Right atrium auricular region (tissue), 2 donors: ENCODE data around the gene AGO3. TPM values are rescaled to one million over a fixed set of nuclear protein-coding genes. Genes with fewer than 3 reads are reported as not detected.

Source experiments
- DNase-seq: peaks from one replicate; pipeline ENCODE4 v3.0.0-alpha.2; 2019; ENCODE audit warnings: low spot score
- H3K27ac ChIP-seq, 2 donors: fragments of 200-600 bp; sonication (generic); 1 replicate in 1 of 2; 2 replicates in 1 of 2; pipeline ENCODE4 v1.5.1; 2016 to 2019
- H3K27me3 ChIP-seq, 2 donors: fragments of 200-600 bp; sonication (generic); one replicate each; pipeline versions ENCODE4 v1.5.1 to v1.6.0; 2017 to 2019
- H3K36me3 ChIP-seq: fragments of 200-600 bp; sonication (generic); one replicate; pipeline ENCODE4 v1.5.1; 2016
- H3K4me1 ChIP-seq, 2 donors: fragments of 200-600 bp; sonication (generic); one replicate each; pipeline versions ENCODE4 v1.5.1 to v1.6.0; 2017 to 2019
- H3K4me3 ChIP-seq, 2 donors: fragments of 200-600 bp; sonication (generic); 1 replicate in 1 of 2; 2 replicates in 1 of 2; pipeline ENCODE4 v1.5.1; 2017 to 2019; ENCODE audit warnings: mild to moderate bottlenecking in 1 of 2, moderate library complexity in 1 of 2
- H3K9me3 ChIP-seq, 2 donors: fragments of 200-600 bp; sonication (generic); one replicate each; pipeline ENCODE4 v1.5.1; 2019
- total RNA-seq, 2 donors: library from RNA; depleted of rRNA; stranded (reverse); fragments of >200 nt; gene quantifications; one replicate each; pipeline ENCODE4 v1.1.0, GENCODE V29; 2016
- TF ChIP-seq, protein P1 (sequence below), 2 donors: fragments of 200-600 bp; sonication (generic); IDR thresholded peaks; one replicate each; pipeline ENCODE4 v1.5.1; 2019; ENCODE audit warnings: antibody characterized with exemption in 2 of 2

The AGO3 gene
- total RNA-seq, 2 donors from 2014 or later, result 10.1 to 10.6 TPM

DNA sequence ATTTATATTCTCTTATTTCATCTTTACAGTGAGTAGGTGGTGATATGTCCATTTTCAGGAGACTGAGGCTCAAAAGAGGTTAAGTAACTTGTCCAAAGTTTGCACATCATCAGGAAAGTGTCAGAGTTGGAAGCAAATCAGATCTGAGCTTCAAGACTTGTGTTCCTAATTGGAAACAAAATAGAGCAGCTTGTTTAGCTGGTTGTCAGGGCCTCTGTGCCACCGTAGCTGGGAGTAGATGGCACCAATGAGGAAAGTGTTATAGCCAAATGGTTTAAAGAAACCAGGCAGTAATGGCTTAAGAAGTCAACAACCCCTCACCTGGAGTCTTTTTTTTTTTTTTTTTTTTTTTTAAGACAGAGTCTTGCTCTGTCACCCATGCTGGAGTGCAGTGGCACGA lies 28.2 kb upstream of the AGO3 start:
- H3K36me3 ChIP-seq, result peaks cover 62% of the 10 kb centered on the region
- H3K9me3 ChIP-seq, result no peaks in the 10 kb centered on the region
- peak overlapping the region; percentile 27 to 48 for H3K27ac ChIP-seq
- H3K27me3 ChIP-seq, result no peaks in the 10 kb centered on the region
- no peak overlapping the region for H3K4me3 ChIP-seq
- H3K4me1 ChIP-seq, result no peaks in the 10 kb centered on the region
- no peak for DNase-seq
- TF ChIP-seq, protein P1, sequence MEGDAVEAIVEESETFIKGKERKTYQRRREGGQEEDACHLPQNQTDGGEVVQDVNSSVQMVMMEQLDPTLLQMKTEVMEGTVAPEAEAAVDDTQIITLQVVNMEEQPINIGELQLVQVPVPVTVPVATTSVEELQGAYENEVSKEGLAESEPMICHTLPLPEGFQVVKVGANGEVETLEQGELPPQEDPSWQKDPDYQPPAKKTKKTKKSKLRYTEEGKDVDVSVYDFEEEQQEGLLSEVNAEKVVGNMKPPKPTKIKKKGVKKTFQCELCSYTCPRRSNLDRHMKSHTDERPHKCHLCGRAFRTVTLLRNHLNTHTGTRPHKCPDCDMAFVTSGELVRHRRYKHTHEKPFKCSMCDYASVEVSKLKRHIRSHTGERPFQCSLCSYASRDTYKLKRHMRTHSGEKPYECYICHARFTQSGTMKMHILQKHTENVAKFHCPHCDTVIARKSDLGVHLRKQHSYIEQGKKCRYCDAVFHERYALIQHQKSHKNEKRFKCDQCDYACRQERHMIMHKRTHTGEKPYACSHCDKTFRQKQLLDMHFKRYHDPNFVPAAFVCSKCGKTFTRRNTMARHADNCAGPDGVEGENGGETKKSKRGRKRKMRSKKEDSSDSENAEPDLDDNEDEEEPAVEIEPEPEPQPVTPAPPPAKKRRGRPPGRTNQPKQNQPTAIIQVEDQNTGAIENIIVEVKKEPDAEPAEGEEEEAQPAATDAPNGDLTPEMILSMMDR (IDR thresholded peaks at IDR 0.05), result no peak

DNA sequence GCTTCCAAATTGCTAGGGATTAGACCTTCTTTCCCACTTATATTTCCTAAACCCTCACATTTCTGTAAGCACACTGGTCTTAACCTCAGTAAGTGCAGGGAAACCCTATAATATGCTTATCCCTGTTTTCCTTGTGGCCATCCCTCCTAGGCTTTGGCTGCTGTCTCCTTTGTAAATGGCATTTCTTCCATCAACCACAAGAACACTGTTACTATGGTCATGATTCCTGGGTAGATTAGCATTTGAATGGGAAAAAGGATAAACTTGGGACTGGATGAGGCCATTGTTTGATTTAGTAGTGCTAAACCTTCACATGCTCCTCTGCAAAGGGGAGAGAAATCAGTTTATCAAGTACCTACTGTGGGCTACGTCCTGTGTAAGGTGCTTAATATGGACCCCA lies 16.2 kb upstream of the AGO3 start:
- H3K36me3 ChIP-seq, result peaks cover 80% of the 10 kb centered on the region
- TF ChIP-seq, protein P1 (IDR thresholded peaks at IDR 0.05), result no peak
- no peak overlapping the region for H3K27ac ChIP-seq
- H3K4me1 ChIP-seq, result no peaks in the 10 kb centered on the region
- no peaks in the 10 kb centered on the region for H3K9me3 ChIP-seq
- H3K27me3 ChIP-seq, result no peaks in the 10 kb centered on the region
- H3K4me3 ChIP-seq, result no peak overlapping the region
- DNase-seq, result no peak

DNA sequence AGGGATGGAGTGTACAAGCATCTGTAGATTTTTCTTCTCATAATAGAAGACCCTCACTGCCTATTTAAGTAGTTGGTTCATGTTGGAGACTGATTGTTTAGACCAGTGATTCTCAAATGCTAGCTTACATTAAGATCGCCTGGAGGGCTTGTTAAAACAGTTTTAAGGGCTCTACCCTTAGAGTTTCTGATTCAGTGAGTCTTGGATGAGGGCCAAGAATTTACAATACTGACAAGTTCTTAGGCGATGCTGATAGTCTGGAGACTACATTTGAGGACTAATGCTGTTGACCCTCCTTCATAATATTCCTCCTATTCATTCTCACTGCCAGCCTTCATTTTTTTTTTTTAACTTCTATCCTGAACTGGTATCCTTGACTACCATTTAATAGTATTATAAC lies 15.2 kb upstream of the AGO3 start:
- Histone ChIP-seq H3K9me3 (no peaks in the 10 kb centered on the region), H3K27ac (no peak overlapping the region), H3K27me3 (no peaks in the 10 kb centered on the region), H3K4me1 (no peaks in the 10 kb centered on the region), H3K36me3 (peaks cover 85% of the 10 kb centered on the region), H3K4me3 (no peak overlapping the region)
- no peak for DNase-seq
- TF ChIP-seq, protein P1 (IDR thresholded peaks at IDR 0.05), result no peak

DNA sequence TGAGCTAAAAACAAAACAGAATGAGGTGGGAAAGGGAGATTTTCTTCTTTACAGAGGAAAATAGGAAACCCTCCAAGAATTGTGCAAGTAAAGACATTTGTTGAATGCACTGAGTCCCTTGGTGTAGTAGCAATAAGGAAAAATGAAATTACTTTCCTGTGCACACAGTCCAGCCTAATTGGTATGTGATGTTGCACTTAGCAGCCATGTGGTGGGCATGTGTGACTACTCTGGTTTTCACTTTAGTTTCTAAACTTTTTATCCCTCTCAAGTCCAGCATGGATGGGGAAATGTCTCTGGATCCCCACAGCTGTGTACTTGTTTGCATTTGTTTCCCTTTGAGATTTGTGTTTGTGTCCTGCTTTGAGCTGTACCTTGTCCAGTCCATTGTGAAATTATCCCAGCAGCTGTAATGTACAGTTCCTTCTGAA lies 7.1 kb upstream of the AGO3 start:
- H3K27me3 ChIP-seq, result no peaks in the 10 kb centered on the region
- DNase-seq, result no peak
- peaks cover 21% of the 10 kb centered on the region for H3K36me3 ChIP-seq
- H3K4me1 ChIP-seq, result peaks cover 0 to 7% of the 10 kb centered on the region in 2 donors
- no peak overlapping the region for H3K4me3 ChIP-seq
- H3K9me3 ChIP-seq, result no peaks in the 10 kb centered on the region
- no peak overlapping the region for H3K27ac ChIP-seq
- TF ChIP-seq, protein P1 (IDR thresholded peaks at IDR 0.05), result no peak

DNA sequence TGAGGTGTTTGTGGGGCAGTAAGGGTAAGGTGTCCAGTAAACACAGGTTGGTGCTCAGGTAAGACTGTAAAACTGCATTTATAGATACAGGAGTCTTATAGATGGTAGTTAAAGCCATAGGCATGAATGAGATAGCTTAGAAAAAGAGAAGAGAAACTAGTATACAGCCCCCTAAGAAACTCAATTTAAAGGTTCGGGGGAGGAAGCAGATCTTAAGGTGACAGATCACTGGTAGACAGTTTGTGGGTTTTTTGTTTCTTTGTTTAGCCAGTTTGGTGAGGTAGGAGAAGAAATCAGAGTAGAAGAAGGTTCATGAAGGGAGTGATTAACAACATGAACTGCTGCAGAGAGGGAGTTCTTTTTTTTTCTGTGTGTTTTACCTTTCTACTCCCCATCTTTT lies 6.1 kb upstream of the AGO3 start:
- TF ChIP-seq, protein P1 (IDR thresholded peaks at IDR 0.05), result no peak
- DNase-seq, result no peak
- Histone ChIP-seq H3K4me3 (no peak overlapping the region), H3K27me3 (no peaks in the 10 kb centered on the region), H3K36me3 (peaks cover 11% of the 10 kb centered on the region), H3K4me1 (peaks cover 0 to 7% of the 10 kb centered on the region in 2 donors), H3K9me3 (no peaks in the 10 kb centered on the region), H3K27ac (no peak overlapping the region)

DNA sequence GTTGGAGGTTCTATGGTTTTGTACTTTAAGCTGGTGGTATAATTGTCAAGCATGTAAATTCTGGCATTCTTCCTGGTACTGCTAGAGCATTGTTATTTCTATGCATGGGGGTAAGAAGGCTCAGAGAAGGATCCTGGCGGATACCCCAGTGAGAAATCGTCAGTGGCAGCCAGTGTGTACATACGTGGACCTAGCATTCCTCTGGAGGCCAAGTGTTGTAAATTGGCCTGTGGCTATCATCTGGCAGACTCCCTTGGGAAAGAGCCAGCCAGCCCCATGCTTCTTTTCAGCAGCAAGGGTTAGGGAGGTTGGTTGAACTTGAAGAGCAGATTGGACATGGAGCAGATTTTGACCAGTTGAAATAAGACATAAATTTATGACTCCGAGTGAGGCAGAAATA lies 5.2 kb upstream of the AGO3 start:
- peak overlapping the region in 1 of 2 donors; percentile 25 for H3K27ac ChIP-seq

More for the DNA sequence above, 5.2 kb upstream of the AGO3 start:
- H3K27me3 ChIP-seq, result no peaks in the 10 kb centered on the region
- H3K4me3 ChIP-seq, result no peak overlapping the region
- peaks cover 2% of the 10 kb centered on the region for H3K36me3 ChIP-seq
- DNase-seq, result no peak
- TF ChIP-seq, protein P1 (IDR thresholded peaks at IDR 0.05), result no peak
- H3K9me3 ChIP-seq, result no peaks in the 10 kb centered on the region
- H3K4me1 ChIP-seq, result peaks cover 0 to 7% of the 10 kb centered on the region in 2 donors
